GM13976 (cell line): ENCODE results near the gene SAV1.

ENCODE experiments used
- DNase-seq: peaks from one replicate; pipeline ENCODE4 v3.0.0; 2012; ENCODE audit warnings: low spot score
- in situ Hi-C: fragments of 300-500 bp; cut with MboI; formaldehyde crosslinking; loops from one replicate; pipeline ENCODE4 v1.12.0; 2022; ENCODE audit warnings: low sequenced_read_pairs, mixed read lengths, inconsistent platforms; ENCODE audit not compliant: unreplicated experiment
- TF ChIP-seq, protein P1 (sequence below): IDR thresholded peaks from 2 replicates; pipeline ENCODE4 v1.5.1; 2012; ENCODE audit warnings: borderline replicate concordance, mild to moderate bottlenecking; ENCODE audit not compliant: insufficient read depth; ENCODE audit errors: extremely low read depth, missing control alignments, control extremely low read depth

The SAV1 gene

DNA sequence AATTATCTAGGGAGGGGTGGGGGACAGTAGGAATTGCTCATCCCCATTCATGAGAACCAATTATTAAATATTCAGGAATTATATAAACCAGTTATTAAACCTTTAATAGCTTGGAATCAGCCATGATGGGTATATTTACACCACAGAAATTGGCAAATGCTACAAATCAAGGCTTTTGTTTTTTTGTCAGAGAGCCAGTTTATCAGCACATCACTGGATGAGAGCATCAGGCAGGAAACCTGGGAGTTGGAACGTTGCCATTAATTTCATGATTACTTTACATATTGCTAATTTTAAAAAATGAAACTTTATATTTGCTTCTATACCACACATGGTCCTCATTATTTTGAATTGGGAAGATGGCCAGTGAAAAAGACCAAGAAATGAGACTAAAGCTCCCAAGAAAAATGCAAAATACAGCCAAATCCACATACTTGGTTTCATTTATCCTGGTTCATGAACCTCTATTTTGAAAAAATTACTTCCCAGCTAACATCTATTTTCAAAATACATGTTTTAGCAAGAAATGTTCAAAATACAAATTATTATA is 59.7 kb downstream of the SAV1 start:
- TF ChIP-seq, protein P1, sequence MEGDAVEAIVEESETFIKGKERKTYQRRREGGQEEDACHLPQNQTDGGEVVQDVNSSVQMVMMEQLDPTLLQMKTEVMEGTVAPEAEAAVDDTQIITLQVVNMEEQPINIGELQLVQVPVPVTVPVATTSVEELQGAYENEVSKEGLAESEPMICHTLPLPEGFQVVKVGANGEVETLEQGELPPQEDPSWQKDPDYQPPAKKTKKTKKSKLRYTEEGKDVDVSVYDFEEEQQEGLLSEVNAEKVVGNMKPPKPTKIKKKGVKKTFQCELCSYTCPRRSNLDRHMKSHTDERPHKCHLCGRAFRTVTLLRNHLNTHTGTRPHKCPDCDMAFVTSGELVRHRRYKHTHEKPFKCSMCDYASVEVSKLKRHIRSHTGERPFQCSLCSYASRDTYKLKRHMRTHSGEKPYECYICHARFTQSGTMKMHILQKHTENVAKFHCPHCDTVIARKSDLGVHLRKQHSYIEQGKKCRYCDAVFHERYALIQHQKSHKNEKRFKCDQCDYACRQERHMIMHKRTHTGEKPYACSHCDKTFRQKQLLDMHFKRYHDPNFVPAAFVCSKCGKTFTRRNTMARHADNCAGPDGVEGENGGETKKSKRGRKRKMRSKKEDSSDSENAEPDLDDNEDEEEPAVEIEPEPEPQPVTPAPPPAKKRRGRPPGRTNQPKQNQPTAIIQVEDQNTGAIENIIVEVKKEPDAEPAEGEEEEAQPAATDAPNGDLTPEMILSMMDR, result no peak
- in situ Hi-C loops, result loop anchor here (25.0 kb wide), 1 partner anchor 254 kb away; the partner anchor contains the start of gene ABHD12B
- DNase-seq, result no peak

DNA sequence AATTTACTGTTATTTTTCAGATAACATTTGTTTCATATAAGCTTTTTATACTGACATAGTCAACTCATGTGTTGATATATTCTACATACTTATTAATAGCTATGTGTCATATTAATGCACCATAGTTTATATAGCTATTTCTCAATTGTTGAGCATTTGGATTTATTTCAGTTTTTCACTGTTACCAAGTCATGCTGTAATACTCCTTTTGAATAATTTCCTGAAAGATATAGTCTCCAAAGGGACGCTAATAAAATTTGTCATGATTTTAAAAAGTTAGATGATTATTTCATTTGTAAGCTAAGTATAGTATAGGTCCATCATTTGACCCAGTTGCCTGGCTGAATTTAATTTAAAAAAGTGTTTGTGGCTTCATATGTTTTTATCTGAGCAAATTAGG is 60.3 kb downstream of the SAV1 start:
- in situ Hi-C loops, result loop anchor here (25.0 kb wide), 1 partner anchor 255 kb away; the partner anchor contains the start of gene ABHD12B
- no peak for DNase-seq

DNA sequence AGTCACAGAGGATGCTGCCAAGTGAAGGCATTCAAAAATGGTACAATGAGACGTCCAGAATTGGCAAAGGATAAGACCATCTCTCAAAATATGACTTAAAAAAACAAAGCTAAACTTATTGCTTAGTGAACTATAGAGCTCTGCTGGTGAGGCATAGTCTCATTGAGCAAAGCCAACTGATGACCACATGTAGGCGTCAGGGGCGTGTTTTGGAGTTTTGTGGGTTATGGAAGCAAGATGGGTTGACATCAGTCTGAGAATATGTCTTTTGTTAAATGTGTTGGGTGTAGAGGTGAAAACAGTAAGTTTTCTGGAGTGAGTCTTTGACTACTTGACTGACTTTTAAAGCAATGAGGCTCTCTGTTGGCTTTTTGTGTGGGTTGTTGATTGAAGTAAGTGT is 60.9 kb downstream of the SAV1 start:
- no peak for DNase-seq
- TF ChIP-seq, protein P1, result no peak
- in situ Hi-C loops, result loop anchor here (25.0 kb wide), 1 partner anchor 255 kb away; the partner anchor contains the start of gene ABHD12B

More for the DNA sequence above, 60.3 kb downstream of the SAV1 start:
- TF ChIP-seq, protein P1, result no peak

DNA sequence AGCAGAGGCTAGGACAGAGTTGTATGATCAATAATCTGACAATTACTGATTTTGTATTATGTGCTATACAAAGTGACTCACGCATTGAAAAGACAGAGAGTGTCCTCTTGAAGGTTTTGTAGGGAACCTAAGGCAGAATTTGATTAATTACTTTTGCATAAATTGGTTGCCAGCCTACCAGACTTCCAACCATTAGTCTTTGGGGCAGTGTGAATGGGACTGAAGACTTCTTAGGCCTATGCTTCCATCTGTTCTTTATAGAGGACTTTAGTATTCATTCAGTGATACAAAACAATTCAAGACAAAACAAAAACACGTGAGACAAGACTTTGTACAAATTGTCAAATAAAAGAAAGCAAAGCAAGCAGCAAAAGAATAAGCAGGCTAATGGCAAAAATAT is 61.6 kb downstream of the SAV1 start:
- in situ Hi-C loops, result loop anchor here (25.0 kb wide), 1 partner anchor 256 kb away; the partner anchor contains the start of gene ABHD12B
- DNase-seq, result no peak

GRCh38 chr14:50605766-50606165 is 62.3 kb downstream of the SAV1 start:
- no peak for DNase-seq
- in situ Hi-C loops, result loop anchor here (25.0 kb wide), 1 partner anchor 257 kb away; the partner anchor contains the start of gene ABHD12B
- TF ChIP-seq, protein P1, result no peak

More for the DNA sequence above, 61.6 kb downstream of the SAV1 start:
- TF ChIP-seq, protein P1, result no peak

DNA sequence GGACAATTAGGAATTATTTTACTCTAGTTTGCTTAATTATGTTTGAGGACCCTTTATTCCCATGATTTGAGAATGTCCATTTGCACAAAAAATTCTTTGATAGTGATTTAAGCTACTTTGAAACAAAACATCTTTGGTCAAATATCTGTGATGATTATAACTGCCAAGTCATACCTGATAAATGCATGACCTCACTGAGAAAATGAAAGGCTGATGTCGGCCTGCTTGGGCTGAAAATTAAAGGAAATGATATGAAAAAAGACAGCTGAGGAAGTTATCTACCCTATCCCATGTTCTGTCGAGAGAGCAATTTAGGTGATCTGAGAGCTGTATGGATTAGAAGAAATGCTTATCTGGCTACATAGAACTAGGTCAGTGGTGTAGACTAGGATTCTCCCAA is 64.5 kb downstream of the SAV1 start:
- TF ChIP-seq, protein P1, result no peak
- no peak for DNase-seq
- in situ Hi-C loops, result loop anchor here (25.0 kb wide), 1 partner anchor 259 kb away; the partner anchor contains the start of gene ABHD12B
